KOPT-K1 (cell line): Measurements from ENCODE around the gene LCE6A.

ENCODE experiments used
- H3K27ac ChIP-seq: fragments of 200-600 bp; sonication (generic); 2 replicates; pipeline ENCODE4 v1.5.1; 2016; ENCODE audit warnings: antibody characterized with exemption, mild to moderate bottlenecking, low read depth, low read length; ENCODE audit not compliant: poor library complexity, severe bottlenecking
- H3K36me3 ChIP-seq: fragments of 200-600 bp; sonication (generic); 2 replicates; pipeline ENCODE4 v1.5.1; 2017; ENCODE audit warnings: antibody characterized with exemption, mild to moderate bottlenecking, low read length, moderate library complexity; ENCODE audit not compliant: insufficient read depth
- H3K9me3 ChIP-seq: fragments of 200-600 bp; sonication (generic); 2 replicates; pipeline ENCODE4 v1.5.1; 2017; ENCODE audit warnings: antibody characterized with exemption, low read length, mild to moderate bottlenecking; ENCODE audit not compliant: insufficient read depth, poor library complexity, severe bottlenecking

Gene LCE6A

GRCh38 chr1:152886085-152886484 is 43.4 kb downstream of the LCE6A start:
- no peaks in the 10 kb centered on the region for H3K9me3 ChIP-seq

GRCh38 chr1:152886758-152887409 is 44.2 kb downstream of the LCE6A start:
- Histone ChIP-seq H3K36me3 (no peaks in the 10 kb centered on the region), H3K9me3 (no peaks in the 10 kb centered on the region), H3K27ac (no peak overlapping the region)

More at GRCh38 chr1:152886085-152886484, 43.4 kb downstream of the LCE6A start:
- no peak overlapping the region for H3K27ac ChIP-seq
- no peaks in the 10 kb centered on the region for H3K36me3 ChIP-seq

- Histone ChIP-seq H3K27ac (no peak overlapping the region), H3K9me3 (no peaks in the 10 kb centered on the region), H3K36me3 (no peaks in the 10 kb centered on the region)
Measured at GRCh38 chr1:152888126-152888525, 45.5 kb downstream of the LCE6A start.
